D721Med (cell line): ENCODE measurements around the gene ASTL.

Source experiments
- DNase-seq: peaks from one replicate; pipeline ENCODE4 v3.0.0; 2011; ENCODE audit warnings: low spot score; ENCODE audit not compliant: insufficient read length
- FAIRE-seq: peaks from 2 replicates; lab custom pipeline; 2011; peaks lifted over from hg19 to GRCh38; lab: Jason Lieb, UNC
- CTCF ChIP-seq: IDR thresholded peaks from 2 replicates; pipeline ENCODE4 v1.5.1; 2012; ENCODE audit warnings: mild to moderate bottlenecking, control low read depth; ENCODE audit not compliant: insufficient read depth; ENCODE audit errors: missing control alignments

The ASTL gene

GRCh38 chr2:96150007-96150640 is 11.8 kb upstream of the ASTL start:
- no peak for DNase-seq
- FAIRE-seq: no peak
- no peak for TF ChIP-seq CTCF

- FAIRE-seq: no peak
- no peak for DNase-seq
- TF ChIP-seq CTCF: no peak
Observed at GRCh38 chr2:96148410-96149217, 10.3 kb upstream of the ASTL start.

GRCh38 chr2:96147593-96148201 is 9.4 kb upstream of the ASTL start:
- FAIRE-seq: no peak
- no peak for DNase-seq

GRCh38 chr2:96146881-96147592 is 8.7 kb upstream of the ASTL start:
- no peak for TF ChIP-seq CTCF
- no peak for FAIRE-seq
- DNase-seq: no peak

More at GRCh38 chr2:96147593-96148201, 9.4 kb upstream of the ASTL start:
- TF ChIP-seq CTCF: no peak

GRCh38 chr2:96146153-96146880 is 8.0 kb upstream of the ASTL start:
- TF ChIP-seq CTCF: no peak
- FAIRE-seq (no peak), DNase-seq (no peak)

GRCh38 chr2:96145848-96146152 is 7.5 kb upstream of the ASTL start:
- FAIRE-seq (no peak), DNase-seq (no peak)

More at GRCh38 chr2:96145848-96146152, 7.5 kb upstream of the ASTL start:
- TF ChIP-seq CTCF: no peak
